GM12878 (cell line): ENCODE measurements around the gene KATNIP. TPM values are rescaled to one million over a fixed set of nuclear protein-coding genes. Genes with fewer than 3 reads are reported as not detected.

ENCODE experiments used
- ATAC-seq: fragments of 200-7000 bp; cut with Tn5 transposase; 3 replicates; pipeline ENCODE4 v1.9.1; 2020; ENCODE audit warnings: mild to moderate bottlenecking, moderate library complexity
- BruUV-seq: library from RNA; stranded (reverse); fragments of 400-500 nt; replicated peaks from 2 replicates; lab custom pipeline; 2021; lab: Mats Ljungman, UMichigan
- CTCF ChIA-PET: fragments of 300-600 bp; sonication (Branson Sonifier 250); formaldehyde crosslinking; extraction: SDS; loops from one replicate; lab custom pipeline; 2021; ENCODE audit warnings: inconsistent platforms; lab: Yijun Ruan, JAX
- POLR2A ChIA-PET: fragments of 350-600 bp; formaldehyde crosslinking; extraction: SDS; loops from one replicate; lab custom pipeline; 2021; ENCODE audit warnings: inconsistent platforms; lab: Charles Lee
- RAD21 ChIA-PET: fragments of 300-600 bp; sonication (Branson Sonifier 250); formaldehyde crosslinking; loops from one replicate; lab custom pipeline; 2023; ENCODE audit warnings: antibody characterized with exemption; ENCODE audit not compliant: unreplicated experiment; lab: Charles Lee
- SMC1A ChIA-PET: fragments of 300-600 bp; sonication (Branson Sonifier 250); formaldehyde crosslinking; loops from one replicate; lab custom pipeline; 2023; ENCODE audit not compliant: unreplicated experiment, uncharacterized antibody; lab: Charles Lee
- DNase-seq: peaks from one replicate; pipeline ENCODE4 v3.0.0-alpha.2; 2011; ENCODE audit warnings: low read depth, low spot score
- FAIRE-seq: peaks from 3 replicates; lab custom pipeline; 2011; peaks lifted over from hg19 to GRCh38; lab: Jason Lieb, UNC
- H2AFZ ChIP-seq: 2 replicates; pipeline ENCODE4 v1.6.0; 2011; ENCODE audit warnings: low read depth, low read length, control low read depth; ENCODE audit not compliant: control insufficient read depth
- H3K27ac ChIP-seq: 2 replicates; pipeline ENCODE4 v1.5.1; 2011; ENCODE audit warnings: control low read depth; ENCODE audit not compliant: control insufficient read depth, insufficient read depth
- H3K27me3 ChIP-seq, 2 experiments: replicated peaks in 1 of 2; 2 replicates each; pipeline versions ENCODE4 v1.6.0 to v1.6.1; 2011; ENCODE audit warnings: low read length in 1 of 2; ENCODE audit not compliant: control insufficient read depth in 2 of 2, insufficient read depth in 2 of 2
- H3K36me3 ChIP-seq, 2 experiments: 2 replicates each; pipeline ENCODE4 v1.5.1; 2011; ENCODE audit warnings: low read length in 1 of 2; ENCODE audit not compliant: control insufficient read depth in 2 of 2, insufficient read depth in 2 of 2
- H3K4me1 ChIP-seq: 2 replicates; pipeline ENCODE4 v1.6.1; 2011; ENCODE audit warnings: mild to moderate bottlenecking, low read length, moderate library complexity, mixed read lengths; ENCODE audit not compliant: control insufficient read depth, insufficient read depth
- H3K4me2 ChIP-seq: 2 replicates; pipeline ENCODE4 v1.6.0; 2011; ENCODE audit warnings: control low read depth; ENCODE audit not compliant: control insufficient read depth, insufficient read depth
- H3K4me3 ChIP-seq: fragments of 200-600 bp; sonication (generic); 2 replicates; pipeline ENCODE4 v1.5.1; 2016
- H3K79me2 ChIP-seq: 2 replicates; pipeline ENCODE4 v1.6.0; 2011; ENCODE audit warnings: low read length; ENCODE audit not compliant: control insufficient read depth, insufficient read depth
- H3K9ac ChIP-seq: 2 replicates; pipeline ENCODE4 v1.8.0; 2011; ENCODE audit warnings: low read length, control low read depth, mixed read lengths; ENCODE audit not compliant: control insufficient read depth, insufficient read depth
- H3K9me3 ChIP-seq: replicated peaks from 3 replicates; pipeline ENCODE4 v1.5.1; 2011; ENCODE audit warnings: mild to moderate bottlenecking, low read length; ENCODE audit not compliant: control insufficient read depth, insufficient read depth
- H4K20me1 ChIP-seq: 2 replicates; pipeline ENCODE4 v1.6.0; 2011; ENCODE audit not compliant: control insufficient read depth, insufficient read depth
- WGBS: methylation state at CpG from one replicate; pipeline ENCODE4 v1.1.6; 2016; ENCODE audit warnings: low lambda C conversion rate; ENCODE audit not compliant: insufficient replicate concordance, insufficient coverage; ENCODE audit errors: missing lambda C conversion rate; 5-methylcytosine and 5-hydroxymethylcytosine counted together
- in situ Hi-C: fragments of 300-500 bp; cut with MboI; formaldehyde crosslinking; loops from 9 replicates; pipeline ENCODE4 v1.14.3; 2018; ENCODE audit warnings: mixed read lengths
- intact Hi-C: fragments of 100-400 bp; cut with micrococcal nuclease; formaldehyde crosslinking; loops from one replicate; pipeline ENCODE4 v1.14.2; 2022; ENCODE audit not compliant: unreplicated experiment
- polyA plus RNA-seq, 11 experiments: library from polyadenylated mRNA; depleted of rRNA in 4 of 11; unstranded in 6 of 11; stranded (reverse) in 5 of 11; fragments of >200 nt; fragmentation: Nextera tagmentation in 4 of 11; fragmentation: Illumina TruSeq in 1 of 11; extraction: Ambion mirVana in 4 of 11; extraction: Trizol in 1 of 11; gene quantifications; 1 replicate in 1 of 11; 2 replicates in 10 of 11; pipeline versions ENCODE4 v1.2.1 to v1.2.3, GENCODE V29; 2011 to 2016; ENCODE audit warnings: inconsistent platforms in 2 of 11, missing spikeins in 2 of 11, low read depth in 1 of 11
- total RNA-seq, 4 experiments: library from RNA; depleted of rRNA in 3 of 4; stranded (reverse); fragments of >200 nt in 3 of 4; fragmentation: Illumina TruSeq in 1 of 4; extraction: Trizol in 1 of 4; gene quantifications; 2 replicates each; pipeline versions ENCODE4 v1.2.1 to v1.2.3, GENCODE V29; 2013 to 2021
- TF ChIP-seq, protein P1 (sequence below): fragments of 450-650 bp; IDR thresholded peaks from 2 replicates; pipeline ENCODE4 v1.6.1; 2017; ENCODE audit warnings: mild to moderate bottlenecking, moderate library complexity

The KATNIP gene
- total and polyA plus RNA-seq, 10 of the 15 experiments (the other 5 are each of a cell fraction or from before 2014, with no cell fraction given): 1.6 to 13.8 (median 9.1) TPM

DNA sequence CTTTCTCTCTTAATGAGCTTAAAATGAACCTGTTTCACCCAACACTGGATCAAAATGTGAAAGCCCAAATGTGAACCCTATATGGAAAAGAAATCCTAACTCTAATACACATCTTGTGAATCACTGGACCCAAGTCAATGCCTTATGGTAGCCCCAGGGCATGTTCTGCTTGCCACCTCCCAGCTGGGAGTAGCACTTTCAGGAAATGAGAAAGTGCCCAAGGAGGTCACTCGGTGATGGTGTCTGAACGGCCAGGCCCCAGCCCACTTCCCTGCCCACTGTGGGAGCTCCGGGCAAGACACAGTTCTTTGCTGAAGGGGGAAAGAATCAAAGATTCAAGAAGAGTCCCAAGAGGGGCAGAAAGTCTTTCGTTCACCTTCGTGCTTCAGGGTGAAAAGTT is 46.3 kb upstream of the KATNIP start:
- RAD21 ChIA-PET: no interaction called here
- H3K79me2 ChIP-seq: no peaks in the 10 kb centered on the region
- H3K4me2 ChIP-seq: no peak overlapping the region
- no peak for ATAC-seq
- no peaks in the 10 kb centered on the region for H3K4me1 ChIP-seq
- peaks cover 28 to 41% of the 10 kb centered on the region in 2 experiments for H3K36me3 ChIP-seq
- CTCF ChIA-PET: no interaction called here
- no peaks in the 10 kb centered on the region for H3K27me3 ChIP-seq
- no peak for FAIRE-seq
- SMC1A ChIA-PET: no interaction called here
- in situ Hi-C loops (no loop called here), intact Hi-C loops (no loop called here)
- H3K9ac ChIP-seq: no peak overlapping the region
- POLR2A ChIA-PET: no interaction called here
- no peaks in the 10 kb centered on the region for H3K9me3 ChIP-seq
- no peak overlapping the region for H3K4me3 ChIP-seq
- no peak overlapping the region for H2AFZ ChIP-seq
- no TSS peak for BruUV-seq
- DNase-seq: no peak
- H4K20me1 ChIP-seq: no peaks in the 10 kb centered on the region; the same call in 1 of the 2 replicates
- TF ChIP-seq, protein P1, sequence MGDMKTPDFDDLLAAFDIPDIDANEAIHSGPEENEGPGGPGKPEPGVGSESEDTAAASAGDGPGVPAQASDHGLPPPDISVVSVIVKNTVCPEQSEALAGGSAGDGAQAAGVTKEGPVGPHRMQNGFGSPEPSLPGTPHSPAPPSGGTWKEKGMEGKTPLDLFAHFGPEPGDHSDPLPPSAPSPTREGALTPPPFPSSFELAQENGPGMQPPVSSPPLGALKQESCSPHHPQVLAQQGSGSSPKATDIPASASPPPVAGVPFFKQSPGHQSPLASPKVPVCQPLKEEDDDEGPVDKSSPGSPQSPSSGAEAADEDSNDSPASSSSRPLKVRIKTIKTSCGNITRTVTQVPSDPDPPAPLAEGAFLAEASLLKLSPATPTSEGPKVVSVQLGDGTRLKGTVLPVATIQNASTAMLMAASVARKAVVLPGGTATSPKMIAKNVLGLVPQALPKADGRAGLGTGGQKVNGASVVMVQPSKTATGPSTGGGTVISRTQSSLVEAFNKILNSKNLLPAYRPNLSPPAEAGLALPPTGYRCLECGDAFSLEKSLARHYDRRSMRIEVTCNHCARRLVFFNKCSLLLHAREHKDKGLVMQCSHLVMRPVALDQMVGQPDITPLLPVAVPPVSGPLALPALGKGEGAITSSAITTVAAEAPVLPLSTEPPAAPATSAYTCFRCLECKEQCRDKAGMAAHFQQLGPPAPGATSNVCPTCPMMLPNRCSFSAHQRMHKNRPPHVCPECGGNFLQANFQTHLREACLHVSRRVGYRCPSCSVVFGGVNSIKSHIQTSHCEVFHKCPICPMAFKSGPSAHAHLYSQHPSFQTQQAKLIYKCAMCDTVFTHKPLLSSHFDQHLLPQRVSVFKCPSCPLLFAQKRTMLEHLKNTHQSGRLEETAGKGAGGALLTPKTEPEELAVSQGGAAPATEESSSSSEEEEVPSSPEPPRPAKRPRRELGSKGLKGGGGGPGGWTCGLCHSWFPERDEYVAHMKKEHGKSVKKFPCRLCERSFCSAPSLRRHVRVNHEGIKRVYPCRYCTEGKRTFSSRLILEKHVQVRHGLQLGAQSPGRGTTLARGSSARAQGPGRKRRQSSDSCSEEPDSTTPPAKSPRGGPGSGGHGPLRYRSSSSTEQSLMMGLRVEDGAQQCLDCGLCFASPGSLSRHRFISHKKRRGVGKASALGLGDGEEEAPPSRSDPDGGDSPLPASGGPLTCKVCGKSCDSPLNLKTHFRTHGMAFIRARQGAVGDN: no peak
- no peak overlapping the region for H3K27ac ChIP-seq
- WGBS: 35% methylated on average over 5 of the region's 5 CpGs
